Measurements from ENCODE around the gene NBEA.

DNA sequence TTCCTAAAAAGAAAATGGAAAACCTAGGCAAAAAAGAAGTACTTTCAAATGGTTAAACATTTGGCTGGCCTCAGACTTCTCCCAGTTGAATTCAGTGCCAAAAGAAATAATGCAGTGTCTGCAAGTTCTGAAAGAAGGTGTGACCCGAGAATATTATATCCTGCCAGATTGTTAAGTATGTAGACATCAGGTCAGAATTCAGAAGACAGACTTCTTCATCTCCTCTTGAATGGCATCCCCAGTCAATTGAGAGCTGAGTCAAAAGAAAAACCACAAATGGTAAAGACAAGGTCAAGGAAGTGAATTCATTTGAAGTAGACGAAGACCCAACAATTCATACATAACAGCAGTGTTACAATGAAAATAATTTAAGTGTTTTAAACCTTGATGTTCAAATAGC lies 194.5 kb downstream of the NBEA start:
- TF ChIP-seq POLR2A (IDR thresholded peaks at IDR 0.05): no peak
- no peak for TF ChIP-seq CTCF (IDR thresholded peaks at IDR 0.05)

All from sigmoid colon (tissue), 3 donors.